Prostate gland (tissue), 2 donors: Measurements from ENCODE around the gene GPX3. TPM values are rescaled to one million over a fixed set of nuclear protein-coding genes. Genes with fewer than 3 reads are reported as not detected.

Experiments
- DNase-seq: peaks from one replicate; pipeline ENCODE4 v3.0.0-alpha.2; 2019; ENCODE audit warnings: low spot score
- H3K27ac ChIP-seq, 2 donors: fragments of 200-600 bp; sonication (generic); 2 replicates each; pipeline ENCODE4 v1.5.1; 2017 to 2019
- H3K27me3 ChIP-seq: fragments of 200-600 bp; sonication (generic); replicated peaks from 2 replicates; pipeline ENCODE4 v1.5.1; 2019; ENCODE audit not compliant: insufficient read depth
- H3K36me3 ChIP-seq, 2 donors: fragments of 200-600 bp; sonication (generic); 1 replicate in 1 of 2; 2 replicates in 1 of 2; pipeline versions ENCODE4 v1.5.1 to v1.8.1; 2017 to 2019
- H3K4me1 ChIP-seq: fragments of 200-600 bp; sonication (generic); replicated peaks from 2 replicates; pipeline ENCODE4 v1.5.1; 2019
- H3K4me3 ChIP-seq, 2 donors: fragments of 200-600 bp; sonication (generic); 2 replicates each; pipeline ENCODE4 v1.5.1; 2017 to 2019
- H3K9me3 ChIP-seq: fragments of 200-600 bp; sonication (generic); 2 replicates; pipeline ENCODE4 v1.5.1; 2017
- CTCF ChIP-seq, 4 experiments: fragments of 200-600 bp in 2 of 4; fragments of 450-650 bp in 2 of 4; sonication (generic) in 2 of 4; IDR thresholded peaks; 1 replicate in 3 of 4; 2 replicates in 1 of 4; pipeline ENCODE4 v1.5.1; 2016 to 2019; ENCODE audit warnings: antibody characterized with exemption in 4 of 4, mild to moderate bottlenecking in 2 of 4, moderate library complexity in 2 of 4
- POLR2A ChIP-seq: fragments of 450-650 bp; IDR thresholded peaks from one replicate; pipeline ENCODE4 v1.6.1; 2016; ENCODE audit warnings: antibody characterized with exemption, mild to moderate bottlenecking
- POLR2AphosphoS5 ChIP-seq: sonication (generic); formaldehyde crosslinking; IDR thresholded peaks from one replicate; pipeline ENCODE4 v1.6.1; 2017; ENCODE audit warnings: antibody characterized with exemption
- WGBS: methylation state at CpG from one replicate; pipeline ENCODE4 v1.1.5; 2018; 5-methylcytosine and 5-hydroxymethylcytosine counted together
- intact Hi-C: fragments of 100-400 bp; cut with DNase I; formaldehyde crosslinking; loops from one replicate; pipeline ENCODE4 v1.14.2; 2022
- total RNA-seq, 2 donors: library from RNA; depleted of rRNA; stranded (reverse); fragments of >200 nt; gene quantifications; one replicate each; pipeline ENCODE4 v1.1.0, GENCODE V29; 2016

The GPX3 gene
- total RNA-seq, 2 donors from 2014 or later, result 195 to 270 TPM

- H3K4me1 ChIP-seq, result peaks cover 17% of the 10 kb centered on the region
- peaks cover 5 to 10% of the 10 kb centered on the region in 2 donors for H3K36me3 ChIP-seq
These were observed 8.3 kb downstream of the GPX3 start for GRCh38 chr5:151028717-151029116.

GRCh38 chr5:151029179-151030055, 9.0 kb downstream of the GPX3 start:
- peak overlapping the region; percentile 63 to 67 for H3K27ac ChIP-seq
- no peaks in the 10 kb centered on the region for H3K9me3 ChIP-seq
- TF ChIP-seq CTCF (IDR thresholded peaks at IDR 0.05) (no peak), POLR2A (no peak), POLR2AphosphoS5 (no peak)
- H3K4me3 ChIP-seq, result no peak overlapping the region
- H3K36me3 ChIP-seq, result peaks cover 5 to 10% of the 10 kb centered on the region in 2 donors
- H3K4me1 ChIP-seq, result peaks cover 10% of the 10 kb centered on the region
- intact Hi-C loops, result no loop called here
- 92% methylated on average over 9 of the region's 9 CpGs for WGBS
- no peak for DNase-seq
- no peaks in the 10 kb centered on the region for H3K27me3 ChIP-seq

More at GRCh38 chr5:151028717-151029116, 8.3 kb downstream of the GPX3 start:
- Histone ChIP-seq H3K4me3 (no peak overlapping the region), H3K27ac (no peak overlapping the region), H3K9me3 (no peaks in the 10 kb centered on the region), H3K27me3 (no peaks in the 10 kb centered on the region)
- TF ChIP-seq POLR2A, result no peak
- no peak for TF ChIP-seq CTCF (IDR thresholded peaks at IDR 0.05)
- TF ChIP-seq POLR2AphosphoS5, result no peak
- intact Hi-C loops, result no loop called here
- no peak for DNase-seq
- WGBS, result 97% methylated on average over 8 of the region's 8 CpGs

- TF ChIP-seq CTCF (IDR thresholded peaks at IDR 0.05), result no peak
- TF ChIP-seq POLR2AphosphoS5, result no peak
- TF ChIP-seq POLR2A, result no peak
- no peak for DNase-seq
- Histone ChIP-seq H3K27me3 (no peaks in the 10 kb centered on the region), H3K36me3 (peaks cover 9 to 12% of the 10 kb centered on the region in 2 donors), H3K4me1 (peaks cover 7% of the 10 kb centered on the region), H3K4me3 (no peak overlapping the region), H3K27ac (peak overlapping the region; percentile 63 to 67), H3K9me3 (no peaks in the 10 kb centered on the region)
- WGBS, result 94% methylated on average over 5 of the region's 5 CpGs
- intact Hi-C loops, result no loop called here
These were observed 9.6 kb downstream of the GPX3 start for GRCh38 chr5:151030056-151030336.

GRCh38 chr5:151030379-151030778, 10.0 kb downstream of the GPX3 start:
- Histone ChIP-seq H3K36me3 (peaks cover 9 to 16% of the 10 kb centered on the region in 2 donors), H3K4me3 (no peak overlapping the region), H3K9me3 (no peaks in the 10 kb centered on the region), H3K27me3 (no peaks in the 10 kb centered on the region), H3K27ac (peak overlapping the region; percentile 63 to 67), H3K4me1 (peaks cover 7% of the 10 kb centered on the region)
- DNase-seq, result peak; percentile 49
- intact Hi-C loops, result no loop called here
- 46% methylated on average over 4 of the region's 4 CpGs for WGBS
- TF ChIP-seq POLR2A (no peak), POLR2AphosphoS5 (peak; percentile 44)

- 91% methylated on average over 11 of the region's 11 CpGs for WGBS
- no peaks in the 10 kb centered on the region for H3K9me3 ChIP-seq
- no peaks in the 10 kb centered on the region for H3K27me3 ChIP-seq
- H3K27ac ChIP-seq, result peak overlapping the region; percentile 9 to 63
- H3K4me1 ChIP-seq, result peaks cover 7% of the 10 kb centered on the region
- no peak overlapping the region for H3K4me3 ChIP-seq
- intact Hi-C loops, result no loop called here
- peaks cover 16 to 25% of the 10 kb centered on the region in 2 donors for H3K36me3 ChIP-seq
- no peak for DNase-seq
- TF ChIP-seq POLR2AphosphoS5 (no peak), POLR2A (no peak), CTCF (IDR thresholded peaks at IDR 0.05) (no peak)
These were observed 11.2 kb downstream of the GPX3 start for GRCh38 chr5:151031554-151031953.
